22Rv1 (cell line): ENCODE data around the gene GGN.
"Not testable (repeated sequence)": the region's sequence is repeated elsewhere in the genome, so short reads cannot be mapped to it uniquely, and the experiment has no call there.

Experiments used
- H3K27ac ChIP-seq: fragments of 450-650 bp; 2 replicates; pipeline ENCODE4 v1.5.1; 2017
- CTCF ChIP-seq: fragments of 450-650 bp; IDR thresholded peaks from 2 replicates; pipeline ENCODE4 v1.5.1; 2017; ENCODE audit warnings: mild to moderate bottlenecking
- ZFX ChIP-seq: fragments of 450-650 bp; IDR thresholded peaks from 2 replicates; pipeline ENCODE4 v1.6.1; 2017; ENCODE audit warnings: antibody characterized with exemption, borderline replicate concordance

Gene GGN

DNA sequence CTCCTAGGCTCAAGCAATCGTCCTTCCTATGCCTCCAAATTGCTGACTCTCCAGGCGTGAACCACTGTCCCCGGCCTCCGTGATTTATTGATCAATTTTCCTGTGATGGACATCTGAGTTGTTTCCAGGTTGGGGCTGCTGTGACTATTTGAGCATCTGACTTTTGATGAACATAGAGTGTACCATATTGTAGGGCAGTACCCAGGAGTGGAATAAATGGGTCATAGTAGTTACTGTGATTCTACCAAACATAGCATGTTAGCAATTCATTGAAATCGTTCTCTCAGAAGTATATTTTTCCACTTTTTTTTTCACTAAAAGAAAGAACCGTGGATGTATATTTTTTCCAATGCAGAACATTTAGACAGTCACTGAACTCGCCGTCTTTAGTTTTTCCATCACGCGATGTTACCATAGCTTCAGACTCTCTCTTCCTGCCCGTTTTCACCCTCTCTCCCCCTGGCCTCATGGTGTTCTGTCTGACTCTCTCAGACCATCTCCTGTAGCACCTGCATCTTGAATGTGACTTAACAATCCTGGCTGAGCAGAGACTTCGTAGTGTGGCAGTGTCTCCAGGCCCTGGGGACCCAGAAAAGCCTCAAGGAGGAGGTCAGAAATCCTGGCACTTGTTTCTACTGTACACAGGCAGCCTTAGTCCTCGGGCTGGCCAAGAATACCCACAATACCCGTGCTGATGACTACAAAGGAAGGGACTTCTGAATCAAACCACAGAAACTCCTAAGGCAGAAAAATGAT, 41.4 kb upstream of the GGN start:
- no peak for TF ChIP-seq ZFX
- TF ChIP-seq CTCF: no peak
- H3K27ac ChIP-seq: no peak overlapping the region

GRCh38 chr19:38427035-38427677, 39.3 kb upstream of the GGN start:
- not testable (repeated sequence) for H3K27ac ChIP-seq

DNA sequence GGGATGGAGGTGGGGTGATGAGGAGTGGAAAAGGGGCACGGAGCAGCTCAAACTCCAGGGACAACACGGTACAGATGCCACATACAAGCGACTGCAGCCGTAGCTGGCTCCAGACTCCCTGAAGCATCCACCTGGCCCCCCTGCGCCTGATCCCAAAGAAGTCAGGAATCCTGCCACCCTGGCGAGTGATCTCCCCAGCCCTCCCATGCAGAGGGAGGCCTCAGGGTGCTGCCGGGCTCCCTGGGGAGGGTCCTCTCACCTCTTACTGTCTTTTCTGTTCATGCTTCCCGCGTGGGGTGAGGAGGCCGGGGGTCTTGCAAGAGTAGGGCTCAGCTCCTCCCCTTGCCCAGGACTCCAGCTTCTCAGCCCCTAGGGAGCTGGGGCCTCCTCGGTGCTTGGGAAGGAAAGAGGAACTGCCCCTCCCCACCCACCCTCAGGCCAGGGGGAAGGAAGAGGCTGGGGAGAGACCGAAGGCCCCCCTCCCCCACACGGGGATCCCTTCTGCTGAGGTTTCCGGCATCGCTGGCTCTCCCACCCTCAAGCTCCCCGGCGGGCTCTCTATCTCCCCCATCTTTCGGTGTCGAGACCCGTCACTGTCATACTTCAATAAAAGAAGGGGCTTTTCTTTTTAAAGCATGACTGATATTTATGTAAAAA, 38.1 kb upstream of the GGN start, which contains the start of gene RASGRP4:
Gene RASGRP4, minus strand, starts transcription at position 410 of the 657 bp plus-strand sequence. Its CDS starts 128 bp downstream, at position 282.
- TF ChIP-seq ZFX (no peak), CTCF (no peak)
- H3K27ac ChIP-seq: no peak within 1 kb of the TSS

DNA sequence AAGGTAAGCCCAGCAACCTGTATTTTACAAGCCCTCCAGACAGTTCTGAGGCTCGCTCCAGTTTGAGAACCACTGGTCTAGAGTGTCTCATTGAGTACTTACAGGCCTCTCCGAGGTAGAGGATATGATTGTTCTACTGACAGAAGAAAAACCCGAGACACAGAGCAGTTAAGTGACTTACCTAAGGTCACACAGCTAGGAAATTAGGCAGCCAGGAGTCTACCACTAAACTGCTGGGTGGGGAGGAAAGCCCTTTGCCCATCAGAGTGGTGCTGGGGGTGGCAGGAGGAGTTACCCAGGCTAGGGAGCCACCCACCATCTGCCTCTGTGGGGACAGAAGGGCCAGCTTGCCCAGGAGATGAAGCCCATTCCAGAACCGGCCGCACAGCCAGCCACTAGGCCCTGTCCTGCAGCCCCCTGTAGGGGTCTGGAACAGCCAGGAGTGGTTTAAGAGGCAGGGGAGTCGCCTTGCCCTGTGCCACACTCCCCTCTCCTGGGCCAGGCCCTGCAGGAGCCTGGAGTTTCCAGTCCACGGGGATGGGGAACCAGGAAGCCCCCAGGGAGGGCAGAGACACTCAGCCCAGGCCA, 37.5 kb upstream of the GGN start:
- no peak overlapping the region for H3K27ac ChIP-seq
- TF ChIP-seq CTCF: no peak
- no peak for TF ChIP-seq ZFX

GRCh38 chr19:38424272-38424671, 36.4 kb upstream of the GGN start:
- no peak overlapping the region for H3K27ac ChIP-seq
- no peak for TF ChIP-seq CTCF

- no peak overlapping the region for H3K27ac ChIP-seq
- TF ChIP-seq ZFX (no peak), CTCF (no peak)
Observed at GRCh38 chr19:38422438-38422837, 34.6 kb upstream of the GGN start.

GRCh38 chr19:38421856-38422255, 34.0 kb upstream of the GGN start:
- TF ChIP-seq CTCF (no peak), ZFX (no peak)
- no peak overlapping the region for H3K27ac ChIP-seq
